Endothelial cell of umbilical vein (primary cell): ENCODE results near the gene TMEM8B. TPM values are rescaled to one million over a fixed set of nuclear protein-coding genes. Genes with fewer than 3 reads are reported as not detected.

ENCODE experiments used
- BruUV-seq: library from RNA; stranded (reverse); fragments of 400-500 nt; replicated peaks from 2 replicates; lab custom pipeline; 2021; lab: Mats Ljungman, UMichigan
- CTCF ChIA-PET: fragments of 300-600, 350-600 bp; sonication (Branson Sonifier 250); formaldehyde crosslinking; loops from one replicate; lab custom pipeline; 2021; ENCODE audit warnings: antibody characterized with exemption, inconsistent platforms; lab: Charles Lee
- POLR2A ChIA-PET: fragments of 300-600, 350-600 bp; sonication (Branson Sonifier 250); formaldehyde crosslinking; loops from one replicate; lab custom pipeline; 2021; ENCODE audit warnings: antibody characterized with exemption, inconsistent platforms; lab: Charles Lee
- DNase-seq: peaks from one replicate; pipeline ENCODE4 v3.0.0-alpha.2; 2011; ENCODE audit warnings: low read depth, low spot score
- FAIRE-seq: peaks from 2 replicates; lab custom pipeline; 2011; peaks lifted over from hg19 to GRCh38; lab: Jason Lieb, UNC
- H2AFZ ChIP-seq: 2 replicates; pipeline ENCODE4 v1.6.0; 2012; ENCODE audit warnings: low read depth, low read length, control low read depth, inconsistent platforms
- H3K27ac ChIP-seq: 2 replicates; pipeline ENCODE4 v1.5.1; 2011; ENCODE audit warnings: low read depth, mild to moderate bottlenecking, control low read depth, low read length, moderate library complexity; ENCODE audit not compliant: insufficient read depth
- H3K27me3 ChIP-seq, 2 experiments: 2 replicates each; pipeline versions ENCODE4 v1.6.0 to v1.6.1; 2011; ENCODE audit warnings: low read length in 2 of 2, mixed read lengths in 1 of 2; ENCODE audit not compliant: control insufficient read depth in 2 of 2, insufficient read depth in 2 of 2
- H3K36me3 ChIP-seq, 2 experiments: 2 replicates in 1 of 2; 3 replicates in 1 of 2; pipeline ENCODE4 v1.5.1; 2011; ENCODE audit warnings: low read length in 2 of 2, mild to moderate bottlenecking in 1 of 2, moderate library complexity in 1 of 2; ENCODE audit not compliant: control insufficient read depth in 2 of 2, insufficient read depth in 2 of 2; ENCODE audit errors: extremely low read depth in 1 of 2
- H3K4me1 ChIP-seq: 3 replicates; pipeline ENCODE4 v1.5.1; 2011; ENCODE audit warnings: mild to moderate bottlenecking, low read length; ENCODE audit not compliant: control insufficient read depth, insufficient read depth; ENCODE audit errors: extremely low read depth
- H3K4me2 ChIP-seq: 2 replicates; pipeline ENCODE4 v1.6.1; 2011; ENCODE audit warnings: low read length, control low read depth, mixed read lengths; ENCODE audit not compliant: insufficient read depth
- H3K4me3 ChIP-seq, 3 experiments: fragments of 200-600 bp in 1 of 3; sonication (generic), shearing (Covaris generic) in 1 of 3; replicated peaks in 1 of 3; 2 replicates each; pipeline ENCODE4 v1.5.1; 2011 to 2016; ENCODE audit warnings: control low read depth in 3 of 3, low read length in 3 of 3, mild to moderate bottlenecking in 2 of 3, inconsistent platforms in 1 of 3, low read depth in 1 of 3, moderate library complexity in 1 of 3; ENCODE audit not compliant: insufficient read depth in 1 of 3
- H3K79me2 ChIP-seq: 2 replicates; pipeline ENCODE4 v1.6.0; 2012; ENCODE audit warnings: low read length, inconsistent platforms; ENCODE audit not compliant: control insufficient read depth, insufficient read depth
- H3K9ac ChIP-seq: replicated peaks from 2 replicates; pipeline ENCODE3; 2011; ENCODE audit warnings: low read length, control low read depth; ENCODE audit not compliant: insufficient read depth; ENCODE audit errors: extremely low read depth
- H3K9me1 ChIP-seq: replicated peaks from 3 replicates; pipeline ENCODE4 v1.6.0; 2011; ENCODE audit warnings: mild to moderate bottlenecking, low read length; ENCODE audit not compliant: control insufficient read depth, insufficient read depth; ENCODE audit errors: extremely low read depth
- H3K9me3 ChIP-seq: replicated peaks from 2 replicates; pipeline ENCODE4 v1.5.1; 2012; ENCODE audit warnings: low read length, inconsistent platforms; ENCODE audit not compliant: control insufficient read depth, insufficient read depth
- H4K20me1 ChIP-seq: replicated peaks from 2 replicates; pipeline ENCODE3; 2011; ENCODE audit warnings: mild to moderate bottlenecking, low read length; ENCODE audit not compliant: control insufficient read depth, insufficient read depth; ENCODE audit errors: extremely low read depth
- EZH2 ChIP-seq: IDR thresholded peaks from 2 replicates; pipeline ENCODE4 v1.6.1; 2012; ENCODE audit warnings: borderline replicate concordance, low read depth, mild to moderate bottlenecking, moderate library complexity, low read length, inconsistent platforms; ENCODE audit not compliant: severe bottlenecking
- FOS ChIP-seq: IDR thresholded peaks from 2 replicates; pipeline ENCODE4 v1.6.1; 2011; ENCODE audit warnings: mild to moderate bottlenecking, low read length, moderate library complexity, borderline replicate concordance; ENCODE audit not compliant: insufficient read depth
- GATA2 ChIP-seq: IDR thresholded peaks from 2 replicates; pipeline ENCODE4 v1.7.0; 2011; ENCODE audit warnings: low read depth, mild to moderate bottlenecking, moderate library complexity, mixed read lengths, low read length; ENCODE audit not compliant: insufficient read length, insufficient read depth
- JUN ChIP-seq: IDR thresholded peaks from 2 replicates; pipeline ENCODE4 v1.6.1; 2011; ENCODE audit warnings: borderline replicate concordance, low read depth; ENCODE audit not compliant: insufficient read length, insufficient read depth
- MYC ChIP-seq: IDR thresholded peaks from one replicate; pipeline ENCODE4 v1.6.1; 2011; ENCODE audit warnings: mild to moderate bottlenecking, low read depth, low read length
- POLR2A ChIP-seq: IDR thresholded peaks from 2 replicates; pipeline ENCODE4 v1.6.1; 2012; ENCODE audit warnings: low read depth, mild to moderate bottlenecking, control low read depth, low read length
- POLR2AphosphoS5 ChIP-seq: IDR thresholded peaks from 2 replicates; pipeline ENCODE4 v1.6.1; 2012; ENCODE audit warnings: low read depth, mild to moderate bottlenecking, control low read depth, low read length, moderate library complexity; ENCODE audit not compliant: insufficient read depth
- dilution Hi-C: fragments of 300-500 bp; cut with MboI; formaldehyde crosslinking; loops from one replicate; pipeline ENCODE4 v1.15.0; 2019; ENCODE audit warnings: low sequenced_read_pairs; ENCODE audit not compliant: extremely low pct_ligation_motif_present
- intact Hi-C: fragments of 100-400 bp; cut with micrococcal nuclease; formaldehyde crosslinking; loops from one replicate; pipeline ENCODE4 v1.10.0; 2022
- polyA plus RNA-seq, 4 experiments: library from polyadenylated mRNA; depleted of rRNA in 3 of 4; stranded (reverse) in 3 of 4; unstranded in 1 of 4; fragments of >200 nt; gene quantifications; 2 replicates each; pipeline versions ENCODE4 v1.2.1 to v1.2.3, GENCODE V29; 2011 to 2012; ENCODE audit warnings: missing spikeins in 1 of 4
- total RNA-seq: library from RNA; stranded (reverse); gene quantifications from 2 replicates; pipeline ENCODE4 v1.2.3, GENCODE V29; 2021
- TF ChIP-seq, protein P1 (sequence below), 2 donors: IDR thresholded peaks; 1 replicate in 1 of 2; 2 replicates in 1 of 2; pipeline ENCODE4 v1.5.1; 2011; ENCODE audit warnings: low read length in 2 of 2, mild to moderate bottlenecking in 2 of 2, moderate library complexity in 2 of 2, control low read depth in 1 of 2, inconsistent platforms in 1 of 2, low read depth in 1 of 2; ENCODE audit not compliant: insufficient read depth in 1 of 2; ENCODE audit errors: extremely low read depth in 1 of 2
- TF ChIP-seq, protein P2 (sequence below): IDR thresholded peaks from 2 replicates; pipeline ENCODE4 v1.6.1; 2011; ENCODE audit not compliant: insufficient read depth, insufficient read length

TMEM8B gene
- total and polyA plus RNA-seq, 2 donors (not counting 3 experiments of a cell fraction or from before 2014, with no cell fraction given) = 2.5 to 3.6 TPM

DNA sequence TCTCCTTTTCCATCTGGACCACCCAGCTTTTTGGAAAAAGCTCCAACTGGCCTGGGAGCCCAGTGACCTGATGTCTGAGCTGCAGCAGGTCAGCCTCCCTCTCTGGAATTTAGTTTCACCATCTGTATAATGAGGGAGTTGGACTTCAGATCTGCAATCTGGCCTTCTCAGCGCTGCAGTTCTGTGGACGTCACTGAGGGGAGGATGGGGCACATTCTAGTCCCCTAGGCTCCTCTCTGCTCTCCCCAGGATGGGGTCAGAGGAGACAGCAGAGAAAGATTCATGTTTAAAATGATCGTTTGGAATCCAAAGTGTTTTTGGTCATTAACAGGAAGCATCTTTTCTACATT is 30.9 kb downstream of the TMEM8B start:
- Histone ChIP-seq H3K4me2 (no peak overlapping the region), H3K4me1 (no peaks in the 10 kb centered on the region), H2AFZ (no peak overlapping the region), H3K36me3 (no peaks in the 10 kb centered on the region), H3K4me3 (no peak overlapping the region), H3K27me3 (peaks cover 18 to 48% of the 10 kb centered on the region in 2 experiments), H4K20me1 (no peaks in the 10 kb centered on the region), H3K79me2 (no peaks in the 10 kb centered on the region), H3K9me1 (no peaks in the 10 kb centered on the region), H3K9me3 (no peaks in the 10 kb centered on the region), H3K9ac (no peak overlapping the region), H3K27ac (no peak overlapping the region)
- intact Hi-C loops (no loop called here), dilution Hi-C loops (no loop called here)
- POLR2A ChIA-PET = no interaction called here
- CTCF ChIA-PET = interaction anchor here (1.0 to 4.8 kb wide), 4 partner anchors 11 to 70 kb away, joined by 3 to 27 read pairs (median 14); partner anchors contain the start of gene OR13J1
- DNase-seq = no peak
- TF ChIP-seq, protein P1, sequence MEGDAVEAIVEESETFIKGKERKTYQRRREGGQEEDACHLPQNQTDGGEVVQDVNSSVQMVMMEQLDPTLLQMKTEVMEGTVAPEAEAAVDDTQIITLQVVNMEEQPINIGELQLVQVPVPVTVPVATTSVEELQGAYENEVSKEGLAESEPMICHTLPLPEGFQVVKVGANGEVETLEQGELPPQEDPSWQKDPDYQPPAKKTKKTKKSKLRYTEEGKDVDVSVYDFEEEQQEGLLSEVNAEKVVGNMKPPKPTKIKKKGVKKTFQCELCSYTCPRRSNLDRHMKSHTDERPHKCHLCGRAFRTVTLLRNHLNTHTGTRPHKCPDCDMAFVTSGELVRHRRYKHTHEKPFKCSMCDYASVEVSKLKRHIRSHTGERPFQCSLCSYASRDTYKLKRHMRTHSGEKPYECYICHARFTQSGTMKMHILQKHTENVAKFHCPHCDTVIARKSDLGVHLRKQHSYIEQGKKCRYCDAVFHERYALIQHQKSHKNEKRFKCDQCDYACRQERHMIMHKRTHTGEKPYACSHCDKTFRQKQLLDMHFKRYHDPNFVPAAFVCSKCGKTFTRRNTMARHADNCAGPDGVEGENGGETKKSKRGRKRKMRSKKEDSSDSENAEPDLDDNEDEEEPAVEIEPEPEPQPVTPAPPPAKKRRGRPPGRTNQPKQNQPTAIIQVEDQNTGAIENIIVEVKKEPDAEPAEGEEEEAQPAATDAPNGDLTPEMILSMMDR (IDR thresholded peaks at IDR 0.05; ENCODE audit: extremely low read depth in 1 of 2, insufficient read depth in 1 of 2, low read depth in 1 of 2, low read length in 2 of 2) = no peak
- TF ChIP-seq POLR2AphosphoS5 (no peak), EZH2 (no peak), MYC (no peak), GATA2 (no peak), FOS (no peak), POLR2A (no peak), JUN (no peak)
- TF ChIP-seq, protein P2, sequence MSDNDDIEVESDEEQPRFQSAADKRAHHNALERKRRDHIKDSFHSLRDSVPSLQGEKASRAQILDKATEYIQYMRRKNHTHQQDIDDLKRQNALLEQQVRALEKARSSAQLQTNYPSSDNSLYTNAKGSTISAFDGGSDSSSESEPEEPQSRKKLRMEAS = no peak
- no peak for FAIRE-seq
- BruUV-seq = no TSS peak
